HG02973 (cell line): ENCODE data around the gene KRTAP5-6.

Experiments used
- ATAC-seq: cut with Tn5 transposase; IDR thresholded peaks from one replicate; pipeline ENCODE4 v1.9.1; 2021; ENCODE audit warnings: moderate library complexity; ENCODE audit not compliant: unreplicated experiment

The KRTAP5-6 gene

GRCh38 chr11:1732418-1733008, 35.5 kb downstream of the KRTAP5-6 start:
- ATAC-seq, result no peak

- no peak for ATAC-seq
Measured at GRCh38 chr11:1733009-1733715, 36.2 kb downstream of the KRTAP5-6 start.

DNA sequence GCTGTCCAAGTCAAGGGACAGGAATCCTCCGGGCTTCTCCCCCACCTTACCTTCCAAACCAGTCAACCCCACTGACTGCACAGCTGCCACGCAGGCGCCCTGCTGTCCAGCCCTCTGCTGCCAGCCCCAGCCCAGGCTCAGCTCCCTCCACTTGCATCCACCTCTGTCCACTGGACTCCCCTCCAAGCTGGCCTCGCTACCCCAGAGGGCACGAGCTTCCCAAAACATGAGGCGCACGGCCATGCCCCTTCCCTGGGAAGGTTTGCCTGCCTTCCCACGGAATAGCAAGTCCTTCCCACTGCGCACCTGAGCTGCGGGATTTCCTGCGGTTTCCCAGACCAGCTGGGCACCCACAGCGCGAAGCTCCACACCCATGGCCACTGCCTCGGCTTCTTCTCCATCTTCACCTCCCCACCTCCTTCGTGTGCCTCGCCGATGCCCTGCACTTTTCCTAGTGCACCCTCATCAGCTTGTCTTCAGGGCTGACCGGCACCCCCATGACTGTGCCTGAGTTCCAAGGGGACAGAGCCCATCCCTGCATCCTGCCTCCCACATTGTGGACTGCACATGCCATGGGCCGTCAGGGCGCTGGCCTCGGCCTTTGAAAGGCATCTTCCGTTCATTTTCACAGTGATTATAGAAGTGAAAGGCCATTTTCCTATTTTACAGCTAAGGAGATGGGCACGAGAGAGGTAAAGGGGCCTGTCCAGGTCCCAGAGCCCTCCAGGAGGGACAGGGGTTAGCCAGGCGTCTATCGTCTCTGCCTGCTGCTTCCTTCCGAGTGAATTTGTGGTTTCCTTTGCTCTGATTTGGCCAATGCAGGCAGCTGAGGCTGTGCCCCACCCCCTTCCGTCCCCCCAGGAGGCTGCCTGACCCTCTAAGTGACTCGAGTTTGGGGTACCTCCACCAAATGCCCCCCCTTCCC, 37.0 kb downstream of the KRTAP5-6 start:
- no peak for ATAC-seq

- ATAC-seq, result no peak
Measured at GRCh38 chr11:1734641-1735081, 37.7 kb downstream of the KRTAP5-6 start.

DNA sequence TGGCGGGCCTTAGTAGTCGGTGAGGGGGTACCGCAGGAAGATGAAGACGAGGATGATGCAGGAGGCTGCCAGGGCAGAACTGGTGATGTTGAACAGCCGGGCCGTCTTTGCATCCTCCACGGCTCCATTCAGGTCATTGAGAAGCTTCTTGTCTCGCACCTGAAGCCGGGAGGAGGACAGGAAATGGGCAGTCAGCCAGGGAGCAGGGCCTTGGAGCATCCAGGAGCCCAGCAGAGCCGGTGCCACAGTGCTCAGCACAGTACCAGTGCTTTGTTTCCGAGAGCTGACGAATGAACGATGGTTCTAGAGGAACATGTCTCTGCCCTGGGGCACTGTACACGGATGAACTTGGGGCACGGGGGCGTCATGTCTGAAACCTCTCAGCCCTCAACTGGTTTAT, 38.3 kb downstream of the KRTAP5-6 start:
- no peak for ATAC-seq

DNA sequence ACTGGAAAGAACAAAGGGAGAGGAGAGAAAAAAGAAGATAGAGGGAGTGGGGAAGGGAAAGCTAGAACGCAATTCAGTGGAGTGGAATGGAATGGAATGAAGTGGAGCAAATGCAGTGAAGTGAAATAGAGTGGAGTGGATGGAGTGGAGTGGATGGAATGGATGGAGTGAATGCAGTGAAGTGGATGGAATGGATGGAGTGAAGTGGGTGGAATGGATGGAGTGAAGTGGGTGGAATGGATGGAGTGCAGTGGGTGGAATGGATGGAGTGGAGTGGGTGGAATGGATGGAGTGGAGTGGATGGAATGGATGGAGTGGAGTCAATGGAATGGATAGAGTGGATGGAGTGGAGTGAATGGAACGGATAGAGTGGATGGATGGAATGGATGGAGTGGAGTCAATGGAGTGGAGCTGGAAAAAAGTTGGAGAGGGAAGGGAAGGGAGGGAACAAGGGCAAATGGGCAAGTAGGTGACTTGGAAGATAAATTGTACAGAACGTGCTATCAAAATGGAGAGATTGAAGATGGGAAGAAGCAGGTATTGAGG, 39.5 kb downstream of the KRTAP5-6 start:
- no peak for ATAC-seq

DNA sequence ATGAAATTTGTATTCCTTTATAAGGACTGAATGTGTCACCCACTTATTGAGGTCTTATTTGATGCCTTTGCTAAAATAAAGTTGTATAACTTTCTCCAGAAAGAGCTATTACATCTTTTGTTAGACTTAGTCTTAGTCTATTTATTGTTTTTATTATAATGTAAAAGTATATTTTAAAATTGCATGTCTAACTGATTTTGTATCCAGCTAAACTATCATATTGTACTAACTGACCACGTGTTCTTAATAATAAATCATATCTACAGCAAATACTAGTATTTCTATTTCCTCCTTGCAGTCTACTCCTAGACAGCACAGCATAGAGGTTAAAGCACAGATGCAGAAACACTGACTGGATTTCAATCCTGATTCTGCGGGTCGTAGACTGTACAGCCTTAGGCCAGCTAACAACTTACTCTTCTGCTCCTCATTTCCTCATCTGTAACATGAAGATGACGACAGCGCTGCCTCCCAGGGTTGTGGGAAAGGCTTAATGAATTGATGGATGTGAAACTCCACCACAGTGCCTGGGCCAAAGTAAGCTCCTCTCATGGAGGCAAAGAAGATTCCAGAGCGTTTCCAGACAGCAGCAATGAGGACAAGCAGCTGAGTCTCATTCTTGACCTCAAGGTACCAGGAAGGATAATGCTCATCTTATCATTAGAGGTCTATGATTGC, 40.2 kb downstream of the KRTAP5-6 start:
- ATAC-seq, result no peak

DNA sequence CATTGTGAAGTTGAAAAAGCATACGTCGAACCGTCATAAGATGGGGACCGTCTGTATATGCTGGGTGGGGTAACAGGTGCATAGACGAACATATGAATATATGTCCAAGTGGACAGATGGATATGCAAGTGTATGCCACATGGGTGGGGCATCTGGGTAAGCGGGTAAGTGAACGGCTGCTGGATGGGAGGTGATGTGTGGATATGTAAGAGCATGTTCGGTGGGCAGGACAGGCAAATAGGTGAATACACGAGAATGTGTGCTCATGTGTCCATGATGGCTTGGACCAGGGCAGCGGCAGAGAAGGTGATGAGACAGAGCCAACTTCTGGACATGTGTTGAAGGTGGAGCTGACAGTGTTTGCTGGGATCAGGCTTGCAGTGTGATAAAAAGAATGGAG, 41.4 kb downstream of the KRTAP5-6 start:
- no peak for ATAC-seq

DNA sequence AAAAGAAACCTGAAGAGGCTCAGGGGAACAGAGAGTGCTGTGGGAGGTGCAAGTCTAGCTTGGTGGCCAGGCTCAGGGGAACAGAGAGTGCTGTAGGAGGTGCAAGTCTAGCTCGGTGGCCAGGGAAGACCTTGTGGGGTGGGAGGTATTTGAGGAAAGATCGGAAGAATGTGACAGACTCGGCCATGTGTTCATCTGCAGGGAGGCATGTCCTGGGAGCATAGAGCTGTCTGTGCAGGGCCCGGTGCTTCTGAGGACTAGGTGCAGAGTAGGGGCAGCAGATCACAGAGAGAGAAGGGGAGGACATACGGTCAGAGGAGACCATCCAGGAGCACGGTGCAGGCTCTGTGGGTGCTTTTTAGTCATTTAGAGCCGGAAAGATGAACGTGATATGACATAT, 42.6 kb downstream of the KRTAP5-6 start:
- ATAC-seq, result no peak

DNA sequence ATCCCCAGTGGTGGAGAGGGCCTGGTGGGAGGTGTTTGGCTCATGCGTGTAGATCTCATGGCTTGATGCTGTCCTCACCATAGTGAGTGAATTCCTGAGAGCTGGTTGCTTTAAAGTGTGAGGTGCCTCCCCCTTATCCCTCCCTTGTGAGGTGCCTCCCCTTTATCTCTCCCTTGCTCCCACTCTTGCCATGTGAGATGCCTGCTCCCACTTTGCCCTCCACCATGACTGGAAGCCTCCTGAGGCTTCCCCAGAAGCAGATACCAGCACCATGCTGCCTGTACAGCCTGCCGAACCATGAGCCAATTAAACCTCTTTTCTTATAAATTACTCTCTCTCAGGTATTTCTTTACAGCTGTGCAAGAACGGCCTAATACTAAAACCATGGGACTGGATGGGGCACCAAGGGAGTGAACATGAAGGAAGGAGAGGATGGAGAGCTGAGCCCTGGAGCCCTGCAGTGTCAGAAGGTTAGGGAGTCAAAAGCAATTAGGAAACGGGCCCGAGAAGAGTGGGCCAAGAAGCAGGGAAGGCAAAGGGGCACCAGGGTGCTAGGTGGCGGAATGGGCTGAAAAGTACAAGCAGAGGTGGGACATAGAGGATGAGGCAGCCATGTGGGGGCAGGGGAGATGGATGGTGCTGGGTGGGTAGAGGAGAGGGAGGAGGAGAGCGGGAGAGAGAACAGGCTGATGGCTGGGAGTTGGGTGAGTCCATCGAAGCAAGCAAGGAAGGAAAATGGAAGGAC, 44.0 kb downstream of the KRTAP5-6 start:
- ATAC-seq, result no peak

- ATAC-seq, result no peak
Measured at GRCh38 chr11:1741741-1742140, 44.7 kb downstream of the KRTAP5-6 start.

- ATAC-seq, result no peak
Measured at GRCh38 chr11:1742371-1742770, 45.4 kb downstream of the KRTAP5-6 start.

- ATAC-seq, result no peak
Measured at GRCh38 chr11:1742869-1743584, 46.0 kb downstream of the KRTAP5-6 start.

GRCh38 chr11:1743585-1744136, 46.7 kb downstream of the KRTAP5-6 start:
- no peak for ATAC-seq

- ATAC-seq, result no peak
Measured at GRCh38 chr11:1744137-1744886, 47.3 kb downstream of the KRTAP5-6 start.

GRCh38 chr11:1744891-1745700, 48.1 kb downstream of the KRTAP5-6 start:
- ATAC-seq, result no peak

- ATAC-seq, result no peak
Measured at GRCh38 chr11:1745701-1746320, 48.8 kb downstream of the KRTAP5-6 start.
